HG02981 (cell line): ENCODE results near the gene CCDC137.

Experiments
- ATAC-seq: cut with Tn5 transposase; IDR thresholded peaks from one replicate; pipeline ENCODE4 v1.9.1; 2021; ENCODE audit warnings: mild to moderate bottlenecking, moderate library complexity; ENCODE audit not compliant: unreplicated experiment

Gene CCDC137

GRCh38 chr17:81700353-81701287 lies 34.1 kb downstream of the CCDC137 start:
- no peak for ATAC-seq

- no peak for ATAC-seq
Measured at GRCh38 chr17:81701288-81702071, 34.9 kb downstream of the CCDC137 start.

- peak; percentile 81 for ATAC-seq
Measured at GRCh38 chr17:81702934-81703746, 36.6 kb downstream of the CCDC137 start, which contains the start of gene MRPL12. TSS of gene MRPL12 (plus strand) at chr17:81703367. CDS start at chr17:81703502, 135 bp downstream.

GRCh38 chr17:81703747-81704654 lies 37.5 kb downstream of the CCDC137 start:
- ATAC-seq = no peak

DNA sequence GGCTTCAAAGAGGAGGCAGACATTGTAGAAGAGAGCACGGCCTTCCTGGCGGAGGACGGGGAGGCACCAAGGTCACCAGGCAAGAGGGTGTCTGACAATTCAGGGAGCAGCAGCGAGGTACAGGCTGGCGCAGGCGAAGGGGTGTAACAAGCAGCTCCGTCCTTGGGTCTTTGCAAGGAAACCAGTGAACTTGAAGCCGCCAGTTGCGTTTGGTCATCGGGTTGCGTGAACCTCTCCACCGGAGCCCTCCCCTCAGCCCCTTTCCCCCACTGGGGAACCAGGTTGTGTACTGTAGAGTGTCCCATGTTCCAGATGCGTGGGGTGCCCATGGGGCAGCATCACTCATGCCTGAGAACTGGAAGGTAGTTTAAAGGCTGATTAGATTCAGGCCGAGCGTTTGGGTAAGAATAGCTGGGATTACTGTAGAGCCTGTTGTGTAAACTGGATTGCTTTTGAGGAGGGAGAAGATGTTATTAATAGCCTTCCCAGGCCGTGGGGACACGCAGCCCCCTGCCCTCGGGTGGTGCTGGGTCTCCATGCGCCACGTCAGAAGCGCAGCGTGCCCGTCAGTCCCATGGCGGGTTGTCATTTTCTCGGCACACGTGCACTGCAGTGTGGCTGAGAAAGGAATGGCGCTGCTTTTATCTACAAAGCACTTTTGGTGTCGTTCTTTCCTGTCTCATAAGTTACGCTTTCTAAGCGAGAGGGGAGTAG lies 39.1 kb downstream of the CCDC137 start:
- ATAC-seq = no peak

DNA sequence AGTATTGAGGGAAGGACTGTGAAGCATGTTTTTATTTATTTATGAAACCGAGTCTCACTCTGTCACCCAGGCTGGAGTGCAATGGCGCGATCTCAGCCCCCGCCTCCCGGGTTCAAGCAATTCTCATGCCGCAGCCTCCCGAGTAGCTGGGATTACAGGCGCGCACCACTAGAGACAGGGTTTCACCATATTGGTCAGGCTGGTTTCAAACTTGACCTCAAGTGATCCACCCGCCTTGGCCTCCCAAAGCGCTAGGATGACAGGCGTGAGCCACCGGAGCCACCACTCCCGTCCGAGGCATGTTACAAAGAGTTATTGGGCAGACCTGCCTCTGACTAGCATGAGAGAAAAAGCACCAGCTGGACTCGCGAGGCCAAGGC lies 39.7 kb downstream of the CCDC137 start:
- no peak for ATAC-seq

DNA sequence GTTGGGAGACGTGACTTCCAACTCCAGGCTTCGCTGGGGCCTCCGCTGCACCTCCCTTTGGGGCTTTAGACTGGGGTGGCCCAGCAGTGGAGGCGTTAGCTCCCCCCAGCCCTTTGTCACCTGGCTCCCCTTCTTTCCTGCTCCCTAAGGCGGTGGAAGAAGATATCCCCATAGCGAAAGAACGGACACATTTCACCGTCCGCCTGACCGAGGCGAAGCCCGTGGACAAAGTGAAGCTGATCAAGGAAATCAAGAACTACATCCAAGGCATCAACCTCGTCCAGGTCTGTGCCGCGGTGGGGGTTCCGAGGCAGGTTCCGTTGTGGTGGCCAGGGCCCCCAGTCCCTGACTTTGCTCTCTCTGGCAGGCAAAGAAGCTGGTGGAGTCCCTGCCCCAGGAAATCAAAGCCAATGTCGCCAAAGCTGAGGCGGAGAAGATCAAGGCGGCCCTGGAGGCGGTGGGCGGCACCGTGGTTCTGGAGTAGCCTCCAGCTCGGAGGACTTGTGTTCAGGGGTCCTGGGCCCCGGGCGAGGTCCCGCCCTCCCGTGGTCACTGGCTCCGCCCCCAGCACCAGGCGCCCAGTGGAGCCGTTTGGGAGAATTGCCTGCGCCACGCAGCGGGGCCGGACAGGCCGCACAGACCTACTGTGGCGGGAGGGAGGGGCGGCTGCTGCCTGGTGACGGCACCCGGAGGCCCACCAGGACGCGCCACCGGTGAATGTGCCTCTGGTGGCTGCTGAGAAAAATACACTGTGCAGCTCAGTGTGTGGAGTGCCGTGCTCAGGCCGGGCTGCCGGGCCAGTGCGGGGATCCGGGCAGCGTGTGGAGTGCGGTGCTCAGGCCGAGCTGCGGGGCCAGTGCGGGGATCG lies 40.5 kb downstream of the CCDC137 start:
- no peak for ATAC-seq

DNA sequence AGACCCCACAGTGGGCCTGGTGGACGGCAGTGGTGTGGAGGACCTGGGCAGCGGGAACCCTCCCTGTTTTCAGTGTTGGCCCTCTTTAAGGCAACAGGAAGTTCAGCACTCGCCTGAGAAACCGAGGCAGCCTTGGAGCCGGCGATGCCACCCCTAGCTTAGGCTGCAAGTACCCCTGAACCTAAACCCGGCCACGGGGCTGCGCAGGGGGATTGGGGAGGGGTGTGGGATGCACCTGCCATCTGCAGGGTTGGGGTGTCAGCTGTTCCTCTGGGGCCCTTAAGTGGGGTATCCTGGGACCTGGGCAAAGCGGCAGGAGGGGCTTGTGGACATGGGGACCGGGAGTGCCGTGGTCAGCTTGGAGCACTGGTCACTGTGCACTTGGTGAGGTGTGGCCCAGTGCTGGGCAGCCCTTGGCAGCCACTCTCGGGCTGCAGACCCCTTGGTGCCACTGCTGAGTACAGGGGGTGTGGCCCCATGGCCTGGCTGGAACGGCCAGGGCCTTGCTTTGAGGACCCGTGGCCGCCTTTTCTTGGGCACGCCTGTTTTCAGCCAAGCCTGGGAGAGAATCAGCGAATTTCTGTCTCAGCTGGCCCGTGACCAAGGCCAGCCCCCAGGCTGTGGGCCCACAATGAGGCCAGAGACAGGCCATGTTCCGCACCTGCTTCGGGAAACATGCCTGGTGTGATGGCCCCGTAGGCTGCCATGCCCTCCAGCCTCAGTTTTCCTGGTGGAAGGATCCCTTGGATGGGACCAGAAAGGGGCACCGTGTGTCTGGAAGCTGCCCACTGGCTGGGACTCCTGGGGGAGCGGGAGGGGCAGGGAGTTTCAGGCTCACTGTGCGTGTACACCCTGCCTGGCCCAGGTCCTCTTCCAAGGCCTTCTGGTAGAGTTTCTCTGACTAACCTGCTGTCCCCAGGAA lies 41.4 kb downstream of the CCDC137 start:
- ATAC-seq = no peak

- ATAC-seq = no peak
Measured at GRCh38 chr17:81708739-81709185, 42.2 kb downstream of the CCDC137 start.

GRCh38 chr17:81710514-81711308 lies 44.2 kb downstream of the CCDC137 start:
- no peak for ATAC-seq

DNA sequence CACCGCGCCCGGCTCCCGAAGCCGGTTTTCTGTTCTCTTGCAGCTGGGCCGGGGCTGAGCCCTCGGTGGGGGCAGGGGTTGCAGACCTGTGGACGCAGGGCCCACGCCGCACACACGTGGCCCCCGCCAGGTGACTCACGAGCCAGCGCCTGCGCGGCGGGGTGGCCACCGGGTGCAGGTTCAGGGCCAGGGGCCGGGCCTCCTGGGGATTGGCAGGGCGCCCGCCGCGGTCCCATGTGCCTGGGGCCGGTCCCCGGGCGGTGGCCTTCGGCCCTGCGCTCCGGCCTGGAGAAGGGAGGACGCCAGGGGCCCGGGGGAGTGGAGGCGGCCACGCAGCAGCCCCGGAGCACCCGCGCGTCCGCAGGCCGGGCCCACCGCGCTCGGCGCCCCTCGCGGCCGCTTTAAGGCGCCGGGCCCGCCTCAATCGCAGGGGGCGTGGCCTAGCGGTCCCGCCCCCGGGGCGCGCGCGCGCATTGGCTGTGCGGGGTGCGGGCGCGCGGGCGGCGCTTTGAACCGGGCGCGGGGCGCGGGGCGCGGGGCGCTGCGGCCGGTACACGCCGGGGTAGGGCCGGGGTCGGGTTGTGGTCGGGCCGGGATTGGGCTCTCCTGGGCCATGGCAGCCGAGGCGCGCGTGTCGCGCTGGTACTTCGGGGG lies 45.4 kb downstream of the CCDC137 start, which contains the start of gene SLC25A10:
TSS of gene SLC25A10 (plus strand) at position 471 of the 654 bp plus-strand sequence. CDS start at position 614, 143 bp downstream.
- peak; percentile 69 for ATAC-seq

- peak; percentile 20 for ATAC-seq
Measured at GRCh38 chr17:81712468-81713003, 46.0 kb downstream of the CCDC137 start.

- no peak for ATAC-seq
Measured at GRCh38 chr17:81713004-81713555, 46.5 kb downstream of the CCDC137 start.

- no peak for ATAC-seq
Measured at GRCh38 chr17:81713556-81714411, 47.2 kb downstream of the CCDC137 start.
